Stimulated activated CD8-positive, alpha-beta memory T cell treated with anti-CD3 and anti-CD28 coated beads, Interleukin-7, amount 100 ng/mL, for 24 hours (primary cell): ENCODE data around the gene CCT3.
A peak's percentile ranks its signal among the peaks of the same experiment; 100 is the strongest.

Experiments
- DNase-seq: peaks from one replicate; pipeline ENCODE4 v3.0.0-alpha.2; 2020; ENCODE audit warnings: low read depth

CCT3 gene

DNA sequence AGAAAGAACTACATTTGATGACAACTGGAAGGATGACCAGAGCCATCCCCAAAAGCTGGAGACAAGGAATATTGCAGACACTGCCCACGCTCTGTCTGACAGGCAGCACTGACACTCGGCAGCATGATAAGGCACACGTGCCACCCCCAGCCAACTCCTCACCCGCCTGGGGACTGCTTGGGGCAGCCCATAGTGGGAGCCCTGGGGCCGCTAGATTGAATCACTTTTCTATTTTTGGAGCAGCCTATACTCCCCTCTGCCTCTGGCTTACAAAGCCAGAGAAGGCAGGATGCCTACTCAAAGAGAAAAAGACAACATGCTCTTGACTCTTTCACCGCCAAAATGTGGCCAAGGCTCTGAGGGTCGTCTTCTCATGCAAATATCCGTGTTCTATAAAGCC is 56.8 kb downstream of the CCT3 start:
- DNase-seq, result peak; percentile 11

DNA sequence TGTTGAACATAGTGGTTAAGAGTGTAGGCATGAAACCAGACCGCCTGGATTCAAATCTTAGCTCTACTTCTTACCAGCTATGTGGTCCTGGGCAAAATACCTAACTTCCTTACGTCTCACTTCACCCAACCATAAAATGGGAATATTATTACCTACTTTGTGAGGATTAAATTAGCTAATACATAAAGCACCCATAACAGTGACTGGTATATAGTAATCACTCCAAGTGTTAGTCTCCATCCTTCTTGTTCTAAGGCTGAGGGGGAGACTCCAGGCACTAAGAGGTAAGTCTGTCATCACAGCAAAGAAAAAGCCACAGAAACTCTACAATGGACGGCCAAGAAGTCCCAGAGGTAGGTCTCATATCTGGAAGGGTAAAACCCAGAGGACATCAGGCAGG is 58.3 kb downstream of the CCT3 start:
- no peak for DNase-seq

DNA sequence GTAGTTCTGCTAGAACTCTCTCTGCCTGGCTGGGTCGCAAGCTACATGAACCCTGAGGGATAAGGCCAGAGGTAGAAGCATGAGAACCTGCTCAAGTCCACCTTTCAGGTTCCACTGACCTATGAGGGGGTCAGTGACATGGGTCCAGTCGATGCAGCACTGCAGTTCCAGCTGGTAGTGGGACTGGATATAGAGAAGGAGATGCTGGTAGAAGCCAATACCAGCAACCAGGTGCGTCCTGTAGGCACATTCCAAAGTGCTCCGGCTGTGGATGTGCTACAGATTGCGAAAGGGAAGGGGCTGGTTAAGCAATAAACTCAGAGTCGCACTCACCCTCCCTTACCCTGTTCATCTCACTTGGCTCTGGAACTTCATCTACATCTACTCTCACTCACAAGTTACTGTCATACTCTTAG is 61.1 kb downstream of the CCT3 start:
- DNase-seq, result no peak

DNA sequence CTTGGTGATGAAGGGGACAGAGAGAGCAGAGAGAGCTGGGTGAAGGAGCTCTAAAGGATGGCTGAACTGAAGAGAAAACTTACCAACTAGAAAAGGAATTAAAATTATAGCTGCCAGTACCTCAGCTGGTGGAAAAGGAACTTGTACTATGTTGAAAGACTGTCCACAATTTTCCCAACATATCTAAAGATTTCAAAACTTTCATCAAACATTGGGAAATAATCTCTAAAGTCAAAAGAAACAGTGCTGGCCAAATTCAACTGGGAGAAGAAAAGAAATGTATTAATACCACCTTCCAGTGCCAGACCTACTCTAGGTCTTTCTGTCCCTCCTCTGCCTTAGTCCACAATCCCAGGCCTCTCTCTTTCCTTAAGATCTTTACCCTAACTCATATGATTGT is 61.6 kb downstream of the CCT3 start:
- DNase-seq, result no peak

DNA sequence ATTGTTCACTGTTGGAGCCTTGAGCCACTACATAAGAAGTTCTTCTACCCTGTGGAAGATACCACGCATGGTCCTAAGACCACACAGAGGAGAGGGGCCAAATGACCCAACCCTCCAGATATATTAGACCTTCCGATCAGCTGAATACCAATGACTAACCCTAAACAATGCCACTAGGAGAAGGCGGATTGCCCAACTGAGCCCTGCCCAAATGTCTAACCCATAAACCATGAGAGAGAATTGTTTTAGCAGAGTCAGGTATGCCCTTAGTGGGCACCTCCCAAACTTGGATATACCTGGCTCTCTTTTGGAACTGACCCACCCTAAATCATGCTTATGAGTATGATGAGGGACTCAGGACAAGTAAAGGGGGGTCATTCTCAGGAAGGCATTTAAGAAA is 67.8 kb downstream of the CCT3 start:
- DNase-seq, result no peak

DNA sequence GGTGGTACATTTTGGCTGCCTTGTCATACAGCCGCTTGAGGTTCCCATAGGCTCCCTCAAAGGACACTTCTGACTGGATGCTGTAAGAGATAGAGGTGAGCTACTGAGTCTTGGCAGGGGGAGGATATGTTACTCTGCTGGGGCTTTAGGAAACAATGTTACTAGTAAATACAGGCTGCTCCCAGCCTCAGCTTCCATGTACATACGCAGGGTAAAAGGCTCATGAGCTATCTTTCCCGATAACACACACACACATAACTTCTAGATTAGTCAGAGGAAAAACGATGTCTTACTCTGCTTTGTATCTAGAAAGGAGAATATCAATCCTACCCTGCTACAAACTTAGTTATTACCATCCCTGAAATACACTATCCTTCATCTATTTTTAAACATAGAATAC is 69.8 kb downstream of the CCT3 start:
- DNase-seq, result no peak

DNA sequence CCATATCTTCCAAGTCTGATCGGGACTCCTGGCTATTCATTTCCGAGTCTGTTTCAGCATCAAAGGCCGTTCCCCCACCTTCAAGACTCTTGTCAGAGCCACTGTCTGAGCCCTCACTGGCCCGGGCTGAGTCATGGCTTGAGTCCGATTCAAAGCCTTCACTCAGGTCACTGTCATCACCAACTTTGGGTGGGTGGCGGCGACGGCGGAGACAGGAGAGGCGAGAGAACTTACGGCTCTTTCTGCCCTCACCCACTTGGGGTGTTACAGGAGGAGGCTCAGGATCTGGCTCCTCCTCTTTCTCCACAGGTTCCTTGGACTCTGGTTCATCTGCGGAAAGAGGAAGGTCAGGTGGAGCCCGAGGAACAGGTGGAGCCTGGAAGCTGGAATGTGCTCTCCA is 72.0 kb downstream of the CCT3 start:
- no peak for DNase-seq

DNA sequence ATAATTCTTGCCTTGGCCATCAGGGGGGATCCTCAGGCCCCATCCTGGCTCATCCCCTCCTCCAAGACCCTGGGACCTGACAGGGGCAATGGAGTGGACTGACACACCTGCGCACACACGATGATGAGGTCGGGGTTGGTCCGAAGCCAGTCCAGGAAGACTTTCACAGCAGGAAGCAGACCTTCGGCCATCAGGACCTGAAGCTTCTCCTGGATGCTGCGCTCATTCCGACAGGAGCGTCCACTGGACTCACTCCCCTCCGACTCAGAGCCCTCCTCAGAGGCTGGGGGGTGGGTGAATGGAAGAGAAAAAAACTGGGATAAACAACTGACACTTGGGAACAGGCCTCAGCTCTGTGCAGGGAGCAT is 74.8 kb downstream of the CCT3 start:
- DNase-seq, result no peak

DNA sequence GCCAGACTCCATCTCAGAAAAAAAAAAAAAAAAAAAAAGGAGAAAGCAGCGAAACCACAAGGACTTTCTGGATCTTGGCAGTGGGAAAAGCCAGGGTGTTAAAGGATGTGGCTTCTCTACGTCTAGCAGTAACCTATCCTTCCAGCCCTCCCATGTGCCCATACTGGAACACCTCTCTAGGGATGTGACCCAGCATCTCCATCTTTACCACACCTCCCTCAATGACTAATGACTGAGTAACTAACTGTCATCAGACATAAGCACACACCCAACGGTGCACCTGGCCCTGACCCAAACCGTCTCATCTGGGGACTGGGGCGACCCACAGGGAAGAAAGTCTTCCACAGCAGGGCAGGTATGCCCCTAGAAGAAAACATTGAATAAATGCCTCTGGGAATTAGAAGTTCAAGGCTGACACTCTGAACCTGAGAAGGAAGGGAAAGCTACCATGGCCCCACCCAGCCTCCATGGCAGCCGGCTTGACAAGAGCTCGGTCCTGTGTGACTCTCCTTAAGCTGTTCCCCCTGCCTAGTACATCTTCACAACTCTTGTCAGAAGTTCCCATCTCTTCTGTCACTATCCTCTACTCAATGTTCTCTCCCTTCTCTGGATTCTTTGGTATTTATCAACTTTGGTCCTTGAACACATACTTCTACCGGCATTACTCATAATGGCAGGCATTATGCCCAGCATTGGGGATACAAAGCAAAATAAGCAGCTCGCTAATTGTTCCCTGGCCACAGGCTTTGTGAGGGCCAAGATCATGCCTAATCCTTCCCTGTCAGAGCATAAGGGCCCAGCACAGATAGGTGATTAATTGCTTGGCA is 75.4 kb downstream of the CCT3 start:
- no peak for DNase-seq

DNA sequence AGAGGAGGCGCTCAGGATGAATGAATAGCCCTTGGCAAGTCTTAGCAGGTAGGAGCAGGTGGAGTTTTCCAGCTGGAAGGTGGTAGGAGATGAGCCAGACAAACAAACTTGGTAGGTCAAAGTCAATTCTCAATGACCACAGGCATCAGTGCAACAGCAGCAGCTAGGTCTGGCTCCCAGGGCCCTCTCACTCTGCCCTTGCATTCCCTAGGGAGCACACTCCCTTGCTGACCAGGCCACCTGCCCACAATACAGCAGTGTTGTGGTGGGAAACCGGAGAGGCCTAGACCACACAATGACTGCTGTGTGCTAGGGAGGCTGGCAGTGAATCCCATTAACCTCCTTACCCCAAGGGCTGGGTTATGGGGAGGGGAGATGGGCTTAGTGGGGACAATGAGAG is 77.2 kb downstream of the CCT3 start:
- no peak for DNase-seq

DNA sequence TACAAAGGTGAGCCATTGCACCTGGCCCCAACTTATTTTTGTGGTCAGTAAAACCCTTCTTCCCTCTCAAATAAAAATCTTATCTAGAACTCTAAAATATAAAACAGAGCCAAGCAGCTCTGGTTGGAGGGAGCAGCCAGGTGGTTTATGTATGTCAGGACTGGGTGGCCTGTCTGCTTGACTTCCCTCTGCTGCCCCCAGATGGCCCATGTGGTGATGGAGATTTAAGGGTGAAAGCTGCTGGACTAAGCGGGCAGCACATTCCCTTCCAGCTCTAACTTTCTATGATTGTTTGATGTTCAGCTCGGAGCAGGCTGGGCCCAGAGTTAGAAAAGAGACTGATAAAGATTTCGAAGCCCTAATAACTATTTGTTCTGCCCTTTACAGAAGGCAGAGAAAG is 78.3 kb downstream of the CCT3 start:
- no peak for DNase-seq
